Heart left ventricle (tissue), 16 donors: ENCODE results near the gene PRPF6. TPM values are rescaled to one million over a fixed set of nuclear protein-coding genes. Genes with fewer than 3 reads are reported as not detected.

Experiments
- ATAC-seq, 4 donors: fragments of 200-7000 bp; cut with Tn5 transposase; one replicate each; pipeline ENCODE4 v1.9.1; 2020 to 2022; ENCODE audit warnings: moderate library complexity in 4 of 4, mild to moderate bottlenecking in 3 of 4, moderate number of reproducible peaks in 1 of 4
- DNase-seq, 5 donors: peaks; one replicate each; pipeline ENCODE4 v3.0.0-alpha.2; 2020
- H3K27ac ChIP-seq, 12 donors: fragments of 200-600 bp; sonication (generic) in 4 of 12; one replicate each; pipeline versions ENCODE4 v1.5.0 to v1.8.0; 2016 to 2022; ENCODE audit warnings: mild to moderate bottlenecking in 2 of 12
- H3K27me3 ChIP-seq, 9 donors: fragments of 200-600 bp; sonication (generic) in 2 of 9; one replicate each; pipeline versions ENCODE4 v1.5.1 to v1.8.0; 2016 to 2022; ENCODE audit warnings: mild to moderate bottlenecking in 3 of 9
- H3K36me3 ChIP-seq, 9 donors: fragments of 200-600 bp; sonication (generic) in 2 of 9; one replicate each; pipeline versions ENCODE4 v1.5.0 to v1.8.0; 2018 to 2022; ENCODE audit warnings: mild to moderate bottlenecking in 2 of 9
- H3K4me1 ChIP-seq, 12 donors: fragments of 200-600 bp; sonication (generic) in 4 of 12; one replicate each; pipeline versions ENCODE4 v1.5.0 to v1.8.0; 2016 to 2022; ENCODE audit warnings: mild to moderate bottlenecking in 3 of 12
- H3K4me3 ChIP-seq, 12 donors: fragments of 200-600 bp; sonication (generic) in 4 of 12; one replicate each; pipeline versions ENCODE4 v1.5.0 to v1.8.0; 2017 to 2022; ENCODE audit warnings: mild to moderate bottlenecking in 9 of 12, moderate library complexity in 4 of 12
- H3K9me3 ChIP-seq, 12 donors: fragments of 200-600 bp; sonication (generic) in 4 of 12; one replicate each; pipeline versions ENCODE4 v1.5.0 to v1.8.0; 2016 to 2022; ENCODE audit warnings: mild to moderate bottlenecking in 1 of 12
- POLR2A ChIP-seq, 2 donors: fragments of 450-650 bp; IDR thresholded peaks; one replicate each; pipeline ENCODE4 v1.6.1; 2017; ENCODE audit warnings: antibody characterized with exemption in 2 of 2, mild to moderate bottlenecking in 2 of 2, moderate library complexity in 2 of 2
- WGBS, 4 donors: extraction: QIAGEN DNeasy Blood & Tissue Kit in 2 of 4; methylation state at CpG; one replicate each; pipeline versions ENCODE4 v1.1.5 to v1.1.7; 2013 to 2018; 5-methylcytosine and 5-hydroxymethylcytosine counted together
- intact Hi-C, 10 donors: fragments of 100-400 bp; cut with DNase I; formaldehyde crosslinking; loops; one replicate each; pipeline versions ENCODE4 v1.11.1 to v1.14.2; 2022
- polyA plus RNA-seq, 2 donors: library from polyadenylated mRNA; stranded (reverse); fragments of 200-250 nt; gene quantifications; one replicate each; pipeline ENCODE4 v1.2.3, GENCODE V29; 2013
- total RNA-seq, 9 donors: library from RNA; depleted of rRNA in 2 of 9; stranded (reverse); fragments of >200 nt in 2 of 9; fragmentation: NEBNext Ultra II Directional in 3 of 9; extraction: Animal tissue kit (Norgen Biotek cat#: 25700) in 3 of 9; gene quantifications; one replicate each; pipeline versions ENCODE4 v1.1.0 to v1.2.4, GENCODE V29; 2016 to 2023
- TF ChIP-seq, protein P1 (sequence below), 12 donors: fragments of 200-600 bp; sonication (generic) in 4 of 12; IDR thresholded peaks; one replicate each; pipeline versions ENCODE4 v1.5.0 to v1.8.0; 2018 to 2022; ENCODE audit warnings: antibody characterized with exemption in 12 of 12, mild to moderate bottlenecking in 5 of 12
- donor health status: ischemic (EF 13 %, LVEDD 7.1; RV severe dilation, severe dysfunction).
- donor health status: healthy with polysubstance abuse.
- donor health status: DM: no; HTN: yes; CAD: no.
- donor health status: DM: no; HTN: no; CAD: no.
- donor health status: ischemic (EF 25% LVEDD 6.9; RV normal size, moderate dysfunction).
- donor health status: ischemic (EF 25% LVEDD 5.7; RV mildly dilated, moderate dysfunction).
- donor health status: healthy.
- donor health status: DM: yes; HTN: yes; CAD: no.
- donor health status: ischemic (EF 35%, LVEDD 5.7; RV mildly dilated, moderate dysfunction).
- donor health status: nonischemic (EF 11% LVEDD 7.7; RV severe dilation, severe dysfunction).
- donor health status: DM: yes; HTN: yes; CAD: no.
- donor health status: PGD.
- donor health status: ischemic (EF 29% LVEDD 5.4; RV normal size, mild dysfunction).
- donor health status: nonischemic (EF 23%, LVEDD 6.1; RV moderate dilation, normal function).

The PRPF6 gene
- total and polyA plus RNA-seq, 11 donors = 31.0 to 62.6 (median 47.6) TPM

- Histone ChIP-seq H3K4me3 (peak overlapping the region in 10 of 12 donors; percentile 9 to 93 (median 82)), H3K4me1 (peaks cover 0 to 40% (median 19%) of the 10 kb centered on the region in 12 donors), H3K27ac (peak overlapping the region in 3 of 12 donors; percentile 27 to 95 (median 81)), H3K9me3 (no peaks in the 10 kb centered on the region), H3K27me3 (no peaks in the 10 kb centered on the region), H3K36me3 (peaks cover 0 to 39% (median 12%) of the 10 kb centered on the region in 9 donors)
- DNase-seq (peak in 1 of 5 donors; percentile 60), ATAC-seq (no peak)
- intact Hi-C loops = no loop called here
- TF ChIP-seq, protein P1, sequence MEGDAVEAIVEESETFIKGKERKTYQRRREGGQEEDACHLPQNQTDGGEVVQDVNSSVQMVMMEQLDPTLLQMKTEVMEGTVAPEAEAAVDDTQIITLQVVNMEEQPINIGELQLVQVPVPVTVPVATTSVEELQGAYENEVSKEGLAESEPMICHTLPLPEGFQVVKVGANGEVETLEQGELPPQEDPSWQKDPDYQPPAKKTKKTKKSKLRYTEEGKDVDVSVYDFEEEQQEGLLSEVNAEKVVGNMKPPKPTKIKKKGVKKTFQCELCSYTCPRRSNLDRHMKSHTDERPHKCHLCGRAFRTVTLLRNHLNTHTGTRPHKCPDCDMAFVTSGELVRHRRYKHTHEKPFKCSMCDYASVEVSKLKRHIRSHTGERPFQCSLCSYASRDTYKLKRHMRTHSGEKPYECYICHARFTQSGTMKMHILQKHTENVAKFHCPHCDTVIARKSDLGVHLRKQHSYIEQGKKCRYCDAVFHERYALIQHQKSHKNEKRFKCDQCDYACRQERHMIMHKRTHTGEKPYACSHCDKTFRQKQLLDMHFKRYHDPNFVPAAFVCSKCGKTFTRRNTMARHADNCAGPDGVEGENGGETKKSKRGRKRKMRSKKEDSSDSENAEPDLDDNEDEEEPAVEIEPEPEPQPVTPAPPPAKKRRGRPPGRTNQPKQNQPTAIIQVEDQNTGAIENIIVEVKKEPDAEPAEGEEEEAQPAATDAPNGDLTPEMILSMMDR (IDR thresholded peaks at IDR 0.05) = no peak
- TF ChIP-seq POLR2A (IDR thresholded peaks at IDR 0.05) = no peak
- WGBS, 4 donors = 86 to 90% (median 88%) methylated on average over 3 to 8 of the region's 8 CpGs
Observed at GRCh38 chr20:64077094-64077493, 96.2 kb downstream of the PRPF6 start.

- intact Hi-C loops = no loop called here
- 79 to 100% (median 81%) methylated on average over 3 to 7 of the region's 7 CpGs for WGBS, 4 donors
- Histone ChIP-seq H3K27ac (peak overlapping the region in 3 of 12 donors; percentile 27 to 95 (median 81)), H3K4me3 (peak overlapping the region in 10 of 12 donors; percentile 9 to 93 (median 82)), H3K36me3 (peaks cover 0 to 35% (median 12%) of the 10 kb centered on the region in 9 donors), H3K9me3 (no peaks in the 10 kb centered on the region), H3K4me1 (peaks cover 0 to 44% (median 19%) of the 10 kb centered on the region in 12 donors), H3K27me3 (no peaks in the 10 kb centered on the region)
- DNase-seq (no peak), ATAC-seq (no peak)
- TF ChIP-seq, protein P1 (IDR thresholded peaks at IDR 0.05) = no peak
- no peak for TF ChIP-seq POLR2A (IDR thresholded peaks at IDR 0.05)
Observed at GRCh38 chr20:64077541-64077875, 96.6 kb downstream of the PRPF6 start.

GRCh38 chr20:64077876-64078551 is 97.1 kb downstream of the PRPF6 start:
- H3K27ac ChIP-seq = peak overlapping the region in 3 of 12 donors; percentile 81 to 95 (median 91)
- intact Hi-C loops = no loop called here
- ATAC-seq (no peak), DNase-seq (no peak)
- no peaks in the 10 kb centered on the region for H3K27me3 ChIP-seq
- H3K9me3 ChIP-seq = no peaks in the 10 kb centered on the region
- TF ChIP-seq POLR2A (IDR thresholded peaks at IDR 0.05) = no peak
- H3K4me3 ChIP-seq = peak overlapping the region in 11 of 12 donors; percentile 24 to 93 (median 82)
- 63 to 73% (median 68%) methylated on average over 13 to 15 of the region's 15 CpGs for WGBS, 4 donors
- peaks cover 0 to 34% (median 10%) of the 10 kb centered on the region in 9 donors for H3K36me3 ChIP-seq
- H3K4me1 ChIP-seq = peaks cover 0 to 47% (median 20%) of the 10 kb centered on the region in 12 donors

GRCh38 chr20:64078934-64079272 is 98.0 kb downstream of the PRPF6 start:
- Histone ChIP-seq H3K4me3 (peak overlapping the region; percentile 37 to 93 (median 82)), H3K27ac (peak overlapping the region; percentile 65 to 95 (median 86)), H3K36me3 (peaks cover 0 to 25% (median 3%) of the 10 kb centered on the region in 9 donors), H3K9me3 (no peaks in the 10 kb centered on the region), H3K27me3 (peaks cover 0 to 5% (median 2%) of the 10 kb centered on the region in 9 donors), H3K4me1 (peaks cover 2 to 54% (median 25%) of the 10 kb centered on the region in 12 donors)
- DNase-seq (no peak), ATAC-seq (no peak)
- TF ChIP-seq, protein P1 (IDR thresholded peaks at IDR 0.05) = no peak
- TF ChIP-seq POLR2A (IDR thresholded peaks at IDR 0.05) = no peak
- intact Hi-C loops = no loop called here
- WGBS, 4 donors = 26 to 35% (median 33%) methylated on average over 4 of the region's 4 CpGs
